Thoracic aorta (tissue), 2 donors: ENCODE results near the gene ART1. TPM values are rescaled to one million over a fixed set of nuclear protein-coding genes. Genes with fewer than 3 reads are reported as not detected.

Experiments
- ATAC-seq: fragments of 150-250 bp; one replicate; pipeline ENCODE4 v1.8.0; 2017; ENCODE audit warnings: low read depth; ENCODE audit not compliant: insufficient number of reproducible peaks, low FRiP score
- DNase-seq: peaks from one replicate; pipeline ENCODE4 v3.0.0-alpha.2; 2020; ENCODE audit warnings: low spot score
- H3K27ac ChIP-seq, 2 donors: fragments of 200-600 bp; sonication (generic); 1 replicate in 1 of 2; 2 replicates in 1 of 2; pipeline ENCODE4 v1.5.1; 2016; ENCODE audit warnings: mild to moderate bottlenecking in 2 of 2, moderate library complexity in 2 of 2
- H3K27me3 ChIP-seq: fragments of 200-600 bp; sonication (generic); replicated peaks from 2 replicates; pipeline ENCODE4 v1.6.0; 2016; ENCODE audit warnings: mild to moderate bottlenecking; ENCODE audit not compliant: insufficient read depth
- H3K36me3 ChIP-seq: fragments of 200-600 bp; sonication (generic); one replicate; pipeline ENCODE4 v1.5.1; 2016
- H3K4me1 ChIP-seq, 2 donors: fragments of 200-600 bp; sonication (generic); 1 replicate in 1 of 2; 2 replicates in 1 of 2; pipeline versions ENCODE4 v1.5.1 to v1.6.0; 2016; ENCODE audit warnings: low read depth in 2 of 2, mild to moderate bottlenecking in 1 of 2; ENCODE audit not compliant: control insufficient read depth in 1 of 2
- H3K4me3 ChIP-seq: fragments of 200-600 bp; sonication (generic); 2 replicates; pipeline ENCODE4 v1.5.1; 2016; ENCODE audit warnings: mild to moderate bottlenecking
- H3K9me3 ChIP-seq: fragments of 200-600 bp; sonication (generic); 2 replicates; pipeline ENCODE4 v1.5.1; 2016
- CTCF ChIP-seq: fragments of 200-600 bp; sonication (generic); IDR thresholded peaks from one replicate; pipeline ENCODE4 v1.5.1; 2019; ENCODE audit warnings: antibody characterized with exemption
- total RNA-seq, 2 donors: library from RNA; depleted of rRNA; stranded (reverse); fragments of >200 nt; gene quantifications; one replicate each; pipeline versions ENCODE4 v1.1.0 to v1.2.3, GENCODE V29; 2016

The ART1 gene
- total RNA-seq, 2 donors from 2014 or later, result not detected

GRCh38 chr11:3669128-3669527, 24.2 kb downstream of the ART1 start:
- no peak overlapping the region for H3K4me3 ChIP-seq
- H3K36me3 ChIP-seq, result peaks cover 27% of the 10 kb centered on the region
- DNase-seq, result no peak
- no peak overlapping the region for H3K27ac ChIP-seq
- no peaks in the 10 kb centered on the region for H3K27me3 ChIP-seq
- no peak for TF ChIP-seq CTCF
- no peak for ATAC-seq
- no peaks in the 10 kb centered on the region for H3K4me1 ChIP-seq
- no peaks in the 10 kb centered on the region for H3K9me3 ChIP-seq

GRCh38 chr11:3669742-3670183, 24.8 kb downstream of the ART1 start:
- H3K36me3 ChIP-seq, result peaks cover 33% of the 10 kb centered on the region
- H3K27ac ChIP-seq, result no peak overlapping the region
- H3K27me3 ChIP-seq, result no peaks in the 10 kb centered on the region
- TF ChIP-seq CTCF, result no peak
- no peak for DNase-seq
- no peaks in the 10 kb centered on the region for H3K9me3 ChIP-seq
- H3K4me1 ChIP-seq, result no peaks in the 10 kb centered on the region
- no peak for ATAC-seq
- no peak overlapping the region for H3K4me3 ChIP-seq

- Histone ChIP-seq H3K27me3 (no peaks in the 10 kb centered on the region), H3K27ac (no peak within 1 kb of the TSS), H3K36me3 (peaks cover 43% of the 10 kb centered on the region), H3K9me3 (no peaks in the 10 kb centered on the region), H3K4me3 (no peak within 1 kb of the TSS), H3K4me1 (no peaks in the 10 kb centered on the region)
- ATAC-seq (no peak), DNase-seq (no peak)
- no peak for TF ChIP-seq CTCF
Measured at GRCh38 chr11:3671334-3672254, 26.7 kb downstream of the ART1 start, which contains the start of gene CHRNA10. Gene CHRNA10, minus strand, starts transcription at chr11:3671384. Its CDS starts 72 bp downstream, at chr11:3671312.

- DNase-seq (no peak), ATAC-seq (no peak)
- no peak for TF ChIP-seq CTCF
- Histone ChIP-seq H3K36me3 (peaks cover 56% of the 10 kb centered on the region), H3K4me3 (no peak overlapping the region), H3K4me1 (no peaks in the 10 kb centered on the region), H3K27ac (no peak overlapping the region), H3K9me3 (no peaks in the 10 kb centered on the region), H3K27me3 (no peaks in the 10 kb centered on the region)
Measured at GRCh38 chr11:3674189-3674588, 29.3 kb downstream of the ART1 start.

GRCh38 chr11:3675971-3676370, 31.0 kb downstream of the ART1 start:
- H3K4me3 ChIP-seq, result no peak overlapping the region
- no peak for TF ChIP-seq CTCF
- no peaks in the 10 kb centered on the region for H3K4me1 ChIP-seq
- DNase-seq (no peak), ATAC-seq (no peak)
- no peaks in the 10 kb centered on the region for H3K27me3 ChIP-seq
- no peaks in the 10 kb centered on the region for H3K9me3 ChIP-seq
- H3K36me3 ChIP-seq, result peaks cover 60% of the 10 kb centered on the region
- no peak overlapping the region for H3K27ac ChIP-seq
